Spleen (tissue), 7 donors: ENCODE data around the gene PLXNA1.

Source experiments
- CTCF ChIP-seq, 11 experiments: fragments of 200-600 bp in 7 of 11; fragments of 450-650 bp in 4 of 11; sonication (generic) in 4 of 11; IDR thresholded peaks in 8 of 11; conservative IDR thresholded peaks in 3 of 11; 1 replicate in 7 of 11; 2 replicates in 4 of 11; pipeline versions ENCODE4 v1.4.0 to v1.8.0; 2016 to 2021; ENCODE audit warnings: antibody characterized with exemption in 11 of 11, inconsistent platforms in 4 of 11, mild to moderate bottlenecking in 1 of 11
- POLR2A ChIP-seq, 3 donors: fragments of 450-650 bp; IDR thresholded peaks; one replicate each; pipeline ENCODE4 v1.5.1; 2017; ENCODE audit warnings: antibody characterized with exemption in 3 of 3, mild to moderate bottlenecking in 1 of 3
- POLR2AphosphoS5 ChIP-seq, 3 donors: sonication (generic); formaldehyde crosslinking; IDR thresholded peaks; one replicate each; pipeline ENCODE4 v1.5.1; 2017; ENCODE audit warnings: antibody characterized with exemption in 3 of 3
- donor health status: DM: no; HTN: no; CAD: no; lungs with moderate emphysema.
- donor health status: DM: no; HTN: no; CAD: no.
- donor health status: DM: no; HTN: no; CAD: no.

GRCh38 chr3:127015282-127016042, 32.5 kb downstream of the PLXNA1 start:
- TF ChIP-seq CTCF (IDR thresholded peaks at IDR 0.05 in 8 of 11, conservative IDR thresholded peaks at IDR 0.05 in 3 of 11) (no peak), POLR2A (IDR thresholded peaks at IDR 0.05) (no peak), POLR2AphosphoS5 (IDR thresholded peaks at IDR 0.05) (no peak)
